ENCODE measurements around the gene MTRR. TPM values are rescaled to one million over a fixed set of nuclear protein-coding genes. Genes with fewer than 3 reads are reported as not detected.
A peak's percentile ranks its signal among the peaks of the same experiment; 100 is the strongest.

MTRR gene
- total RNA-seq, 1 donor from 2014 or later: 18.7 TPM

DNA sequence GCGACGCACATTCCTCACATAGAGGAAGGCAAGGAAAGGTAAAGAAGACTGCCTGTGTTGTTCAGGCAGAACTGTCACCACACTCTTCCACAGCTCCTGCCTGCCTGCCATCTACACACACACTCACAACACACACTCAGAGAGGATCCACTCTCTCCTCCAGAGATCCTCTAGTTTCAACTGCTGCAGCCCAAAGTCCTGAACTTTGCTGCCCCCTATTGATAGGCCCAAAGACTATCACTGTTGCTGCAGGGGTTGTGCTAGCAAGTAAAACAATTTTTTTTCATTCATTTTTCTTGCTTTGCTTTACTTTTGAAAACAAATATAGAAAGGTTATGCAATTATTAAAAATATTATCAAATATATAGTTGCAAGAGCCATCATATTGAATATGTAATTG lies 12.1 kb upstream of the MTRR start:
- peak; percentile 51 to 58 for DNase-seq (ENCODE audit: low read depth in 2 of 2)

DNA sequence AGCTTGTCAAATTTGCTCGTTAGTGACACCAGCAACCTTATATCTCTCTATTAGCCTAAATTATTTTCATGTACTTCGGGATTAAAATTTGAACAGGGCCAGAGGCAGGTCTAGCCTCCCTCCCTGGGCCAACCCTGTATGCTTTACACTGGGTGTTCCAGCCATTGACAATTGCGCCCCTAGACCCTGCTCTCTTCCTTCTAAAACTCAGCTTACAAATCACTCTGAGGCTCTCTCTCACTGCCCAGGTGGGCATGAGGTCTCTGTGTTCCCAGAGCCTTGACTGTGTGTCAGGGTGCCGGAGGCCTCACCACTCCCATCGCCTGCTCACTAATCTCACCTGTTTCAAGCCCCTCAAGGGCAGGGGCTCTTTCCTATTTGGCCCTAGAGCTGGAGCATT lies 11.6 kb upstream of the MTRR start:
- DNase-seq (ENCODE audit: low read depth in 2 of 2): no peak

DNA sequence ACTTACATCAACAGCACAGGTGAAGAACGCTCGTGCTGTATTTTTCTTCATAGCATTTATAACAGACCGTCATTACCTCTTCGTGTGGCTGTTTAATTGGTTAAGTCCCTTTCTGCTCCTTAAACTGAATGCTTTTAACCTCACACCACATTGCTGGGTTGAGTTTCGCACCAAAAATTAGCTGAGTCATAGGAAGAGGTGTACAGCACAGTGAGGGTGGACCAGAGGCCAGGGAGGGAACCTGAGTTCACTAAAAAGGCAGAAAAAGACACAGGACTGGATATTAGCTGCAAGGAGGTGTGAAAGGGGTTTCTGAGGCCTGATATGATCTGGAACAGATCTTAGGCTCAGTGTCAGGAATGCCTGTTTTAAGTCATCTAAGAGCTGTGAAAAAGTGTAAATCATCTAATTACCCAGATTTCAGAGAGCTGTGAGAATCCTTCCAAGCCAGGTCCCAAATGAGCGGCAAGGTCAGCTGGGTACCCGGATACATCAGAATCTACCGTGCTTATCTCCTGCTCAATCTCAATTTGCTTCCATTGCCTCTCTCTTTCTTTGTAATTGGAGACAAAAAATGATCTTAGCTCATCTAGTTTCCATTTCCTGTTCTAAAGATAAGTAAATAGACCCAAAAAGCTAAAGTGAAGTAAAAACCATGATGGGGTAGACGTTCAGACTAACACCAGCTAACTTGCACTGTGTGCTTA lies 10.9 kb upstream of the MTRR start:
- no peak for DNase-seq (ENCODE audit: low read depth in 2 of 2)

GRCh38 chr5:7866196-7866595 lies 2.8 kb upstream of the MTRR start:
- DNase-seq (ENCODE audit: low read depth in 2 of 2): no peak

DNA sequence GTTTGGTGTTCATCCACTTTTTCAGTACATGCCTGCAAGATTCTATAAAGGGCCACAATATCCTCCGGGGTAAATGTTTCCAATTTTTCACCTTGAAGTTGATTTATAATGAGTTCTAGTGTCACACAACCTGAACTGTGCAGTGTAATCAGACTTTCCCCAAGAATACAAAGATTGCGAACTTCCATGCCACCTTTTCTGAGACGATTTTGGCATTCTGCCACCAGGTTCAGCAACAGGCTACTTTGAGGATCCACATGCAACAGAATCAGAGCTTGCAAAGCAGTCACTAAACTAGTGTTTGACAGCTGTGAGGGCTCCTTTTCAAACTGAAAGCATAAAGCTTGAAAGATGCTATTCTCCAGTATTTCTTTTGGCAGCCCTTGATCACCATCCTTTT lies 1.7 kb upstream of the MTRR start:
- no peak for DNase-seq (ENCODE audit: low read depth in 2 of 2)

GRCh38 chr5:7868427-7868772 lies 548 bp upstream of the MTRR start:
- no peak for DNase-seq (ENCODE audit: low read depth in 2 of 2)

- peak; percentile 16 to 29 for DNase-seq (ENCODE audit: low read depth in 2 of 2)
These were observed 657 bp downstream of the MTRR start for GRCh38 chr5:7869474-7870136.

- DNase-seq (ENCODE audit: low read depth in 2 of 2): no peak
These were observed 2.7 kb downstream of the MTRR start for GRCh38 chr5:7871653-7872052.

DNA sequence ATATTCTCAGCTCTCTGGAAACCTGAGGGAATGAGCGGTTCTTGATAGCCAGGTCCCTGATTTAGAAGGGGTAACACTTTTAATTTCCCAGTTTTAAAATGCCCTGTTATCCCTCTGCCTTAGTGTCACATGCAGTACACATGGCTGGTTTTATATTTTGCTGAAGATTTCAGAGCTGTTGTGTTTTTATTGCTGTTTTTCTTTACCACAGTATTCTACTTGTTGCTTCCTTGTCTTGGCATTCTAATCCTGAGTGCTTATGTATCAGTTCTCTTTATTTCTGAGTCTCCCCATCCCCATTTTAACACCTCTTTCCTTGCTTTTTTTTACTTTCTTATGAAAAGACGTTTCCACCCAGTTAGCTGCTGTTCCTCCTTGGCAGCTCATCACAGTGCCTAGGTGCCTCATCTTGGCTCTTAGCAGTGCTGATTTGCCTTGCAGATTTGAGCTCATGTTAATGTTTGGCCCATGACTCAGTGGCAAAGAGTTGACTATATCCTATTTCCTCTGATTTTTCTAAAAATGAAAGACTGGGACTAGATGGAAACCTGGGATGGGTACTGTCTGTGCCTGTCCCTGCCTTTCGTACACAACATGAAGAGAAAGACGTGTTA lies 3.7 kb downstream of the MTRR start:
- DNase-seq (ENCODE audit: low read depth in 2 of 2): peak in 1 of 2 donors; percentile 29

DNA sequence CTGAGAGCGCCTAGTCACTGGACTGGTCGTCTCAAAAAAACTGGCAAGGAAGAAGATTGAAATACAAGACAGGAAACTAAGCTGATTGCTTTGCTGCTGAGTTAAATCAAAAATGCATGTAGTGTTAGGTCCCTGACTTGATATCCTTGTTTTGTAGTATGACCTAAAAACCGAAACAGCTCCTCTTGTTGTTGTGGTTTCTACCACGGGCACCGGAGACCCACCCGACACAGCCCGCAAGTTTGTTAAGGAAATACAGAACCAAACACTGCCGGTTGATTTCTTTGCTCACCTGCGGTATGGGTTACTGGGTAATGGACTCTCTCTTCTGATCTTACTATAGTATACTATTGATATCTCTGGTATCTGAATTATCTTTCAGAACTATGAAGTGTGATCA lies 4.3 kb downstream of the MTRR start:
- no peak for DNase-seq (ENCODE audit: low read depth in 2 of 2)

GRCh38 chr5:7874639-7875038 lies 5.7 kb downstream of the MTRR start:
- DNase-seq (ENCODE audit: low read depth in 2 of 2): no peak

- DNase-seq (ENCODE audit: low read depth in 2 of 2): no peak
These were observed 6.2 kb downstream of the MTRR start for GRCh38 chr5:7875151-7875550.

GRCh38 chr5:7876867-7877266 lies 7.9 kb downstream of the MTRR start:
- peak in 1 of 2 donors; percentile 12 for DNase-seq (ENCODE audit: low read depth in 2 of 2)

- DNase-seq (ENCODE audit: low read depth in 2 of 2): peak in 1 of 2 donors; percentile 5
These were observed 8.9 kb downstream of the MTRR start for GRCh38 chr5:7877851-7878250.

DNA sequence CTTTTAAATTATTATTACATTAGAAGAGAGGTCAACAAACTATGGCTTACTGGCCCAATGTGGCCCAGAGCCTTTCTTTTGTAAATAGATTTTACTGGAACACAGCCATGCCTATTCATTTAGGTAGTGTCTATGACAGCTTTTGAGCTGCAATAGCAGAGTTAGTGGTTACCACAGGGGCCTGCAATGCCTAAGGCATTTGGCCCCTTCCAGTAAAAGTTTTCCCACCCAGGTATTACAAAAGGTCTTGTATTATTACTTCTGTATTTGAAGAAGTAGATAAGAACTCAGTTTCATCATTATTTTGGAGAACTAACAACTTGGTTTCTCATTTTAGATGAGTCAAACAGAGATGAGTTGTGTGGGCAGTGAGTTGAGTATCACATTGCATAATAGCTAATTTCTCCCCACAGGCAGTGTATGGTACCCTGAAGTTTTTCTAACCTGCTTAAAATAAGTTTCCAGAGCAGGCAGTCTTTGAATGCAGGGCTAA lies 9.5 kb downstream of the MTRR start:
- no peak for DNase-seq (ENCODE audit: low read depth in 2 of 2)

DNA sequence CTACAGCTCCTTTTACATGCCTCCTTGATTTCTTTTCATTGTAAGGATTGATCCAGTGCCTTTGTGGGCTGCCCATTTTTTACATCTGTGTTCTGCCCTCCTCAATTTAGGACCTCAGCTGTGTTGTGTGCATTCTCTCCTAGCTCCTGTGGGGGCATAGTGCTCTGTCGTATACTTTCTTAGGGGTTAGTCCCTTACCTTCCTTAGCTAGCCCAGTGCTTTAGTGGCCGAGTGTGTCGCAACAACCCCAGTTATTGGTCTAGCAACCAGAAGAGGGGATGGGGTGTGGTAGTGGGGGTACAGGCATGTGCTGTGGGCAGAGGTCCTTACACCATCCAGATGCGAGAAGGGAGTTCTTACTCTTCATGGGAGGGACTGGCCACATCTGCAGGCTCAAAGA lies 12.1 kb downstream of the MTRR start:
- no peak for DNase-seq (ENCODE audit: low read depth in 2 of 2)

- no peak for DNase-seq (ENCODE audit: low read depth in 2 of 2)
These were observed 12.9 kb downstream of the MTRR start for GRCh38 chr5:7881816-7882215.

GRCh38 chr5:7882926-7883325 lies 14.0 kb downstream of the MTRR start:
- DNase-seq (ENCODE audit: low read depth in 2 of 2): no peak

- no peak for DNase-seq (ENCODE audit: low read depth in 2 of 2)
These were observed 15.7 kb downstream of the MTRR start for GRCh38 chr5:7884491-7885267.

GRCh38 chr5:7886849-7887475 lies 18.0 kb downstream of the MTRR start:
- DNase-seq (ENCODE audit: low read depth in 2 of 2): peak; percentile 55 to 61

DNA sequence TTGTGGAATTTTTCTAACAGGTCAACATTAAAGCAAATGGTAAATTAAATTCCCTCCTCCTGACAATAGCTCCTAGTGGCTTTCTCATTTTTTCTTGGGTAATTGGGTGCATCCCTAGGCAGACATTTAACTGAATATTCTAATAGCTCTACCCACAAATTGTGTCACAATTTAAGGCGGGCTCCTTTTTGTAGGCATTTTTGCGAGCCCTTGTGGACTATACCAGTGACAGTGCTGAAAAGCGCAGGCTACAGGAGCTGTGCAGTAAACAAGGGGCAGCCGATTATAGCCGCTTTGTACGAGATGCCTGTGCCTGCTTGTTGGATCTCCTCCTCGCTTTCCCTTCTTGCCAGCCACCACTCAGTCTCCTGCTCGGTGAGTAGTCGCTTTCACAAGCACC lies 20.0 kb downstream of the MTRR start:
- no peak for DNase-seq (ENCODE audit: low read depth in 2 of 2)

DNA sequence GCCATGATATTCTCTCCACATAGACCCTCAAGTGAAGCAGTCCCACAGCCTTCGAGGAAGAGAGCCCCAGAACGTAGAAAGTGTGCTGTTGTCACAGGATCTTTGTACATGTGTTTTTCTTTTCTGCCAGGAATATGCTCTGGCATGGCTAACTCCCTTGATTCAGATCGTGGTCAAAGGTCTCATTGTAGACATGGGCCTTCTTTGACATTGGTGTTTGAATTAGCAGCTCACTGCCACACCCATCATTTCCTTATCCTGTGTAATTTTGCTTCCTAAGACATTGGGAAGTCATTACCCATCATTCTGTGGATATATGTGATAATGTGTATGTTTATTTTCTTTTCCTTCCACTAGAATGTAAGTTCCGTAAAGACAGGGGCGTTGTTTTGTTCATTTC lies 25.5 kb downstream of the MTRR start:
- no peak for DNase-seq (ENCODE audit: low read depth in 2 of 2)

Measured in lung microvascular endothelial cell (primary cell).